Suprapubic skin (tissue), 4 donors: Measurements from ENCODE around the gene SETBP1. TPM values are rescaled to one million over a fixed set of nuclear protein-coding genes. Genes with fewer than 3 reads are reported as not detected.

ENCODE experiments used
- DNase-seq, 2 donors: peaks; one replicate each; pipeline ENCODE4 v3.0.0-alpha.2; 2019; ENCODE audit warnings: low spot score in 2 of 2
- H3K27ac ChIP-seq: fragments of 200-600 bp; sonication (generic); one replicate; pipeline ENCODE4 v1.5.1; 2019
- H3K27me3 ChIP-seq: fragments of 200-600 bp; sonication (generic); one replicate; pipeline ENCODE4 v1.5.1; 2019
- H3K36me3 ChIP-seq: fragments of 200-600 bp; sonication (generic); one replicate; pipeline ENCODE4 v1.5.1; 2019
- H3K4me1 ChIP-seq: fragments of 200-600 bp; sonication (generic); one replicate; pipeline ENCODE4 v1.5.1; 2019
- H3K4me3 ChIP-seq: fragments of 200-600 bp; sonication (generic); one replicate; pipeline ENCODE4 v1.5.1; 2019; ENCODE audit warnings: mild to moderate bottlenecking
- H3K9me3 ChIP-seq: fragments of 200-600 bp; sonication (generic); one replicate; pipeline ENCODE4 v1.5.1; 2019
- CTCF ChIP-seq, 2 donors: fragments of 200-600 bp in 1 of 2; fragments of 450-650 bp in 1 of 2; sonication (generic) in 1 of 2; IDR thresholded peaks; one replicate each; pipeline ENCODE4 v1.5.1; 2016 to 2019; ENCODE audit warnings: antibody characterized with exemption in 2 of 2, mild to moderate bottlenecking in 1 of 2, moderate library complexity in 1 of 2
- EP300 ChIP-seq: sonication (generic); formaldehyde crosslinking; IDR thresholded peaks from one replicate; pipeline ENCODE4 v1.6.1; 2017; ENCODE audit warnings: antibody characterized with exemption
- POLR2A ChIP-seq, 2 donors: fragments of 450-650 bp; IDR thresholded peaks; one replicate each; pipeline ENCODE4 v1.6.1; 2017; ENCODE audit warnings: antibody characterized with exemption in 2 of 2, mild to moderate bottlenecking in 2 of 2, moderate library complexity in 2 of 2
- POLR2AphosphoS5 ChIP-seq, 3 donors: sonication (generic); formaldehyde crosslinking; IDR thresholded peaks; one replicate each; pipeline ENCODE4 v1.6.1; 2017; ENCODE audit warnings: antibody characterized with exemption in 3 of 3
- WGBS: methylation state at CpG from one replicate; pipeline ENCODE4 v1.1.5; 2018; 5-methylcytosine and 5-hydroxymethylcytosine counted together
- total RNA-seq, 4 donors: library from RNA; depleted of rRNA; stranded (reverse); fragments of >200 nt; gene quantifications; one replicate each; pipeline ENCODE4 v1.1.0, GENCODE V29; 2016

The SETBP1 gene
- total RNA-seq, 4 donors from 2014 or later = 13.1 to 25.6 (median 17.2) TPM

- WGBS = 75% methylated on average over 5 of the region's 5 CpGs
Observed at GRCh38 chr18:44844486-44844885, 163.8 kb downstream of the SETBP1 start.

GRCh38 chr18:44846450-44846849 lies 165.8 kb downstream of the SETBP1 start:
- Histone ChIP-seq H3K27ac (no peak overlapping the region), H3K4me1 (no peaks in the 10 kb centered on the region), H3K27me3 (no peaks in the 10 kb centered on the region), H3K9me3 (no peaks in the 10 kb centered on the region), H3K36me3 (no peaks in the 10 kb centered on the region), H3K4me3 (no peak overlapping the region)
- no peak for DNase-seq
- TF ChIP-seq CTCF (IDR thresholded peaks at IDR 0.05) (no peak), POLR2A (IDR thresholded peaks at IDR 0.05) (no peak), EP300 (no peak)

More at GRCh38 chr18:44844486-44844885, 163.8 kb downstream of the SETBP1 start:
- H3K27me3 ChIP-seq = no peaks in the 10 kb centered on the region
- no peak for TF ChIP-seq POLR2A (IDR thresholded peaks at IDR 0.05)
- TF ChIP-seq POLR2AphosphoS5 (IDR thresholded peaks at IDR 0.05) = no peak
- TF ChIP-seq EP300 = no peak
- no peak for TF ChIP-seq CTCF (IDR thresholded peaks at IDR 0.05)
- H3K4me3 ChIP-seq = no peak overlapping the region
- no peaks in the 10 kb centered on the region for H3K36me3 ChIP-seq
- H3K27ac ChIP-seq = no peak overlapping the region
- no peaks in the 10 kb centered on the region for H3K9me3 ChIP-seq
- DNase-seq = no peak
- H3K4me1 ChIP-seq = peaks cover 8% of the 10 kb centered on the region

GRCh38 chr18:44848644-44849335 lies 168.1 kb downstream of the SETBP1 start:
- DNase-seq = no peak
- WGBS = 90% methylated on average over 9 of the region's 9 CpGs
- H3K27me3 ChIP-seq = no peaks in the 10 kb centered on the region

GRCh38 chr18:44849361-44849760 lies 168.7 kb downstream of the SETBP1 start:
- no peak for TF ChIP-seq POLR2AphosphoS5 (IDR thresholded peaks at IDR 0.05)
- no peak for TF ChIP-seq POLR2A (IDR thresholded peaks at IDR 0.05)
- TF ChIP-seq EP300 = no peak
- no peak for TF ChIP-seq CTCF (IDR thresholded peaks at IDR 0.05)
- no peaks in the 10 kb centered on the region for H3K36me3 ChIP-seq
- H3K9me3 ChIP-seq = no peaks in the 10 kb centered on the region
- H3K27me3 ChIP-seq = no peaks in the 10 kb centered on the region
- WGBS = 96% methylated on average over 6 of the region's 6 CpGs
- no peak overlapping the region for H3K27ac ChIP-seq
- no peak for DNase-seq
- no peaks in the 10 kb centered on the region for H3K4me1 ChIP-seq
- H3K4me3 ChIP-seq = no peak overlapping the region

More at GRCh38 chr18:44848644-44849335, 168.1 kb downstream of the SETBP1 start:
- Histone ChIP-seq H3K9me3 (no peaks in the 10 kb centered on the region), H3K4me1 (no peaks in the 10 kb centered on the region), H3K27ac (no peak overlapping the region), H3K36me3 (no peaks in the 10 kb centered on the region), H3K4me3 (no peak overlapping the region)
- TF ChIP-seq POLR2AphosphoS5 (IDR thresholded peaks at IDR 0.05) = no peak

- no peaks in the 10 kb centered on the region for H3K27me3 ChIP-seq
- WGBS = 61% methylated on average over 2 of the region's 2 CpGs
- H3K27ac ChIP-seq = no peak overlapping the region
- no peak for TF ChIP-seq EP300
- TF ChIP-seq POLR2AphosphoS5 (IDR thresholded peaks at IDR 0.05) = no peak
- TF ChIP-seq POLR2A (IDR thresholded peaks at IDR 0.05) = no peak
- no peak for TF ChIP-seq CTCF (IDR thresholded peaks at IDR 0.05)
- no peaks in the 10 kb centered on the region for H3K4me1 ChIP-seq
- no peak overlapping the region for H3K4me3 ChIP-seq
- no peaks in the 10 kb centered on the region for H3K9me3 ChIP-seq
- DNase-seq = no peak
- H3K36me3 ChIP-seq = no peaks in the 10 kb centered on the region
Observed at GRCh38 chr18:44850001-44850400, 169.3 kb downstream of the SETBP1 start.
